HG02981 (cell line): ENCODE measurements around the gene DUSP1.

Experiments used
- ATAC-seq: cut with Tn5 transposase; IDR thresholded peaks from one replicate; pipeline ENCODE4 v1.9.1; 2021; ENCODE audit warnings: mild to moderate bottlenecking, moderate library complexity; ENCODE audit not compliant: unreplicated experiment

The DUSP1 gene

DNA sequence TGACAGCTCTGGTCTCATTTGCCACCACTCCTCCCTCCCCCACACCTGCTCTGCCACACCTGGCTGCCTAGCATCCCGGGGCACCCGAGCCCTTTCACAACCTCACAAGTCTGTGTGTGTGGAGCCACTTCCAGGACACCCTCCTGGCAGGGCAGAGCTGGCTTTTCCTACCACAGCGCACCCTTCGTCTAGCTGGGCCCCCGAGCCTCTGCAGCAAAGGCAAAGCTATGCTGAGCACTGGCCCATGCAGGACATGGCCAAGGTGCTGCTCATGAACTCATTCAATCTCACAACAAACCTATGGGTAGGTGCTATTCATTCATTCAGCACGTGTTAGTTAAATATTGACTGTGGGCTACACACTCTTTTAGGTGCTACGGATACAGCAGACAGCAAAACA is 43.4 kb downstream of the DUSP1 start:
- ATAC-seq = no peak

- ATAC-seq = no peak
These were observed 44.0 kb downstream of the DUSP1 start for GRCh38 chr5:172726966-172727365.

DNA sequence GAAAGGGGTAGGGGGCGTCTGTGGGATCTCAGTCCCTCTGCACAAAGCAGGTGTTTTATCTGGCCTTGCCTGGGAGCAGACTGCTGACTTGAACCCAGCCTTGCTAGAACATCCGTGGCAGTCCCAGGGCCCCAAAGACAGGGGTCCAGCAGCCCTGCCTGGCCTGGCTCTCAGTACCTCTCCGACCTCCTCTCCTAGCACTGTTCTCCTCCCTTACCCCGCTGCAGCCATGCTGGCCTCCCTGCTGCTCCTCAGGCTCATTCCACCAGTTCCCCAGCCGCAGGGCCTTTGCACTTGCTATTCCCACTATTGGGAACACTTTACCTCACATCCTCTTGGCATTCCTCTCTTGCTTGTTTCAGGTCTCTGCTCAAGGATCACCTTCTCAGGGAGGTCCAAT is 45.2 kb downstream of the DUSP1 start:
- ATAC-seq = no peak

DNA sequence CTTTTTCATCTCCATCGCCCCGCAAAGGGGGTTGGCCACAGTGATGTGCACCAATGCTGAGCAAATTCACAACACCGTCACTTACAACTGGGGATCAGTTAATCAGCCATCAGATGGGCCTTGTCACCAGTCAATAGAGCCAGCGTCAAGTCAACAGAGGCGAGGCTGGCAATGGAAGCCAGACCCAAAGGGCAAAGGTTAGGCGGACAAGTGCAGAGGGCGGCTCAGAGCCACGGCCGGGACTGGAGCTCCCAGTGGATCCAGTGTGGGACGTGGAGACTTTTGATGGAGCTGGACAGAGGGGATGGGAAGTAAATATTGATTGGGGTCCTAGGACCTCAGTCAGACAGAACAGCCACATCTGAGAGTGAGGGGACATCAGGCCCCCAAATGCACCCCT is 45.7 kb downstream of the DUSP1 start:
- no peak for ATAC-seq

DNA sequence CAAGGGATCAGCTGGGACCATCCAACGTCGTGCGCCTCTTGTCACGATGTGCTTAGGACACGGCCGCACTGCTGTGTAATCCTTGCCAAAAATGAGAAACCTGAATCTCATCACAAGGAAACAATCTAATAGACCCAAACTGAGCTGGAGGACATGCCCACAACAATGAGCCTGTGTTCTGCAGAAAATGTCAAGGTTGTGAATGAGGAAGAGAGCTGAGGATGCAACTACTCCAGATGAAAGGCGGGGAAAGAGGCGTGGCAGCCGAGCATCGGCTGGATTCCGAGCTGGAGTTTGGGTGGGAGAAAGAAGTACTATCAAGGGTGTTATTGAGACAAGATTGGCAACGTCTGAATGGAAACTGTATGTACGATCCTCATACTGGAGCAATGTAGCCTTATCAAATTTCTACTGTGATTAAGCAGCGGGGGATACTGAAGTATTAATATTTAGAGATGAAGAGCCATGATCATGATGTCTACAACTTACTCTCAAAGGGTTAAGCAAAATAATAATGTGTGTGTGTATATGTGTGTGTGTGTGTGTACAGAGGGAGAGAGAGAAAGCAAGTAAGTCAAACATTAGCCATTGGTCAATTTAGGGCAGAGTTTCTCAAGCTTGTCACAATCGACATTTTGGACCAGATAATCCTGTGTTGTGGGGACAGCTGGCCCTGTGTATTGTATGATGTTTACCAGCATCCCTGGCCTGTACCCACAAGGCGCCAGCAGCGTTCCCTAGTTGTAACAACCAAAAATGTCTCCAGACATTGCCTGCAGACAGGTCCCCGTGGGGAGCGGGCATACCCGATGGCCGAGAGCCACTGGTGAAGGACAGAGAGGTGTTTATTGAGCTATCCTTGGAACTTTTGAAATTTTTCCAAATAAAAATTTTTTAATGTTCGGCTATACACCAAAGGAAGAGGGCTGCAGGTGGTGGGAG is 46.5 kb downstream of the DUSP1 start:
- ATAC-seq = no peak

- ATAC-seq = no peak
These were observed 47.5 kb downstream of the DUSP1 start for GRCh38 chr5:172723508-172723907.

DNA sequence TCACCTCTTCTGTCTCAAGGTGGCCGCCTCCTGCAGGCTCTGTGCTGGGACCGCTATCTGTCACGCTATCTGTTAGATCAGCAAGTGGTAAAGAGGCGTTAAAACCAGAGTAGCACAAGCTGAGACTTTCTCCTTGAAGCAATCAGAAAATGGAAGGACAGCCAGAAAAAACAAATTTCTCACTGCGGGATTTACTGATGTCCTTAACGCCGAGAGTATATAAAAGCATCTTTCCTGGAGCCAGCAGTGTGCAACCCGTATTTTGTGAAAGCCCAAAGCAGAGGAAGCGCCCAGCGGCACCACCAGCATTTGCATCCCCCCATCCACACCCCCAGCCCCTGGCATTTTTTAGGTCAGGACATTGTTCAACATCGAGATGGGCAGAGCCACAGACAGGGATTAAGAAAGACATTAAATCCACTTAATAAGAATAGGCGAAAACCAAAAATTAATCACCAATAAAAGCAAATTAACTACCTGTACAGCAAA is 48.6 kb downstream of the DUSP1 start:
- no peak for ATAC-seq

GRCh38 chr5:172721455-172722326 is 49.3 kb downstream of the DUSP1 start:
- ATAC-seq = no peak

- no peak for ATAC-seq
These were observed 50.3 kb downstream of the DUSP1 start for GRCh38 chr5:172720655-172721054.

GRCh38 chr5:172719211-172719610 is 51.8 kb downstream of the DUSP1 start:
- ATAC-seq = no peak

DNA sequence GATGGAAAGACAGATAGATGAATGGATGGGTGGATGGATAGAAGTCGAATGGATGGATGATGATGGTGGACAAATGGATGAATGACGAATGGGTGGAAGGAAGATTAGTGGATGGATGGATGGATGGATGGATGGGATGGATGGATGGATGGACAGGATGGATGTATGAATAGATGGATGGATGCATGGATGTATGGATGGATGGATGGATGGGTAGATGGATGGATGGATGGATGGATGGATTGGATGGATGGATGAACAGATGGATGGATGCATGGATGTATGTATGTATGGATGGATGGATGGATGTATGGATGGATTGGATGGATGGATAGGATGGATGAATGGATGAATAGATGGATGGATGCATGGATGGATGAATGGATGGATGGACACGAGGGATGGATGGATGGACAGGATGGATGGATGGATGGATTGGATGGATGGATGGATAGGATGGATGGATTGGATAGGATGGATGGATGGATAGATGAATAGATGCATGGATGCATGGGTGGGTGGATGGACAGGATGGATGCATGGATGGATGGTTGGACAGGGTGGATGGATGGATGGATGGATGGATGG is 52.4 kb downstream of the DUSP1 start:
- ATAC-seq = no peak
